Hepatocyte (in vitro differentiated cells): ENCODE measurements around the gene NBPF11. TPM values are rescaled to one million over a fixed set of nuclear protein-coding genes. Genes with fewer than 3 reads are reported as not detected.
"Not testable (repeated sequence)": the region's sequence is repeated elsewhere in the genome, so short reads cannot be mapped to it uniquely, and the experiment has no call there.

Experiments
- DNase-seq: peaks from one replicate; pipeline ENCODE4 v3.0.0-alpha.2; 2016; ENCODE audit warnings: low spot score
- H2AFZ ChIP-seq: fragments of 200-600 bp; sonication (generic); 2 replicates; pipeline ENCODE4 v1.6.0; 2016; ENCODE audit warnings: antibody characterized with exemption, mild to moderate bottlenecking
- H3K27ac ChIP-seq: fragments of 200-600 bp; sonication (generic); 2 replicates; pipeline ENCODE4 v1.5.1; 2016; ENCODE audit warnings: mild to moderate bottlenecking
- H3K27me3 ChIP-seq: fragments of 200-600 bp; sonication (generic); 2 replicates; pipeline ENCODE4 v1.6.1; 2016
- H3K36me3 ChIP-seq: fragments of 200-600 bp; sonication (generic); replicated peaks from 2 replicates; pipeline ENCODE4 v1.5.1; 2016; ENCODE audit warnings: low read depth; ENCODE audit not compliant: insufficient read depth
- H3K4me1 ChIP-seq: fragments of 200-600 bp; sonication (generic); 2 replicates; pipeline ENCODE4 v1.5.1; 2016; ENCODE audit warnings: mild to moderate bottlenecking, moderate library complexity; ENCODE audit not compliant: insufficient read depth
- H3K4me2 ChIP-seq: fragments of 200-600 bp; sonication (generic); 2 replicates; pipeline ENCODE4 v1.6.0; 2016
- H3K4me3 ChIP-seq: fragments of 200-600 bp; sonication (generic); 2 replicates; pipeline ENCODE4 v1.5.1; 2016; ENCODE audit warnings: mild to moderate bottlenecking
- H3K79me2 ChIP-seq: fragments of 200-600 bp; sonication (generic); 2 replicates; pipeline ENCODE4 v1.6.0; 2017; ENCODE audit warnings: mild to moderate bottlenecking
- H3K9me2 ChIP-seq: fragments of 200-600 bp; sonication (generic); replicated peaks from 2 replicates; pipeline ENCODE4 v1.6.0; 2017; ENCODE audit warnings: mild to moderate bottlenecking; ENCODE audit not compliant: insufficient read depth
- H3K9me3 ChIP-seq: fragments of 200-600 bp; sonication (generic); 2 replicates; pipeline ENCODE4 v1.5.1; 2016; ENCODE audit warnings: low read depth, mild to moderate bottlenecking
- H4K20me1 ChIP-seq: fragments of 200-600 bp; sonication (generic); 2 replicates; pipeline ENCODE4 v1.6.0; 2016; ENCODE audit warnings: mild to moderate bottlenecking; ENCODE audit not compliant: insufficient read depth, poor library complexity, severe bottlenecking
- WGBS: methylation state at CpG from one replicate; pipeline ENCODE4 v1.1.6; 2016; ENCODE audit warnings: low lambda C conversion rate; ENCODE audit errors: missing lambda C conversion rate; 5-methylcytosine and 5-hydroxymethylcytosine counted together
- polyA plus RNA-seq: library from polyadenylated mRNA; unstranded; fragments of >200 nt; fragmentation: Nextera tagmentation; extraction: Ambion mirVana; gene quantifications from 2 replicates; pipeline ENCODE4 v1.2.1, GENCODE V29; 2016
- total RNA-seq: library from RNA; depleted of rRNA; stranded (reverse); fragments of >200 nt; gene quantifications from 2 replicates; pipeline ENCODE4 v1.2.3, GENCODE V29; 2014

NBPF11 gene
- total RNA-seq (9.9 and 10.0 TPM in 2 replicates), polyA plus RNA-seq (6.4 and 9.2 TPM in 2 replicates)

DNA sequence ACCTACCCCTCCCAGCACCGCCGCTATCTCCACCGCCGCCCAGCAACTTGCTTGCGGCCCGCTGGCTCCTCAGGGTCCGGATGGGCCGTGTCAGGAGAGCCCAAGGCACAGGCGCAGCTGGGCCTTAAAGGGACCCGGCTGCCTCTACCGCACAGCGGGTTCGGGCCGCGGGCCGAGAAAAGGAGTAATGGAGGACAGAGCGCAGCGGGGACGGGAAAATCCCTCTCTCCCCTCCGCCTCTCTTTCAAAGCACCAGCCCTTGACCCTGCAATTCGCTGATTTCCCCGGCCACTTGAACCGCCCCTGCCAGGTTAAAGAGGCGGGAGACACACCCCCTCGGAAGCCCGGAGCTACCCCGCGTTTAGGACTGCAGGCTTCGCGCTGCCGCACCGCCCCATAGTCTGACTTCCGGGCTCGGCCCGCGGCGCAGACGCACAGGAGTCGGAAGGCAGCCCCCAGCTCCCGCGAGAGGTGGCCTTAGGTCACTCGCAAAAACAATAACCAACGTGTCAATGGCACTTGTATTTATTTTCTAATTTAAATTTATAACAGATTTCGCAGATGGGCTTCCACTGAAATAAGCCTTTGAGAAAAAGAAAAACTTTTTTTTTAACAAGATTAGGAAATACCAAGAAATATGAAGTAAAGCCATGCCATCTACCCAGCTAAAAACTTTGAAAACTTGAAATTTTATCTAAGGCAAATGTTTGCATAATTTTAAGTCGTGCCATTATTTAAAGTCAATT is at the start of gene NBPF11:
Gene NBPF11, minus strand, starts transcription at position 371 of the 746 bp plus-strand sequence. CDS start 25,278 bp downstream, outside the sequence.
- under 1% methylated on average over 44 of the region's 45 CpGs for WGBS
- H3K79me2 ChIP-seq = peaks cover 20% of the 10 kb centered on the region
- not testable (repeated sequence) for H4K20me1 ChIP-seq, H3K36me3 ChIP-seq, H3K9me3 ChIP-seq, H3K27me3 ChIP-seq, H3K9me2 ChIP-seq, H3K4me1 ChIP-seq
- peak within 1 kb of the TSS; percentile 27 for H2AFZ ChIP-seq
- H3K4me3 ChIP-seq = peak within 1 kb of the TSS; percentile 85
- peak within 1 kb of the TSS; percentile 92 for H3K4me2 ChIP-seq
- peak within 1 kb of the TSS; percentile 77 for H3K27ac ChIP-seq
- DNase-seq = peak; percentile 90

DNA sequence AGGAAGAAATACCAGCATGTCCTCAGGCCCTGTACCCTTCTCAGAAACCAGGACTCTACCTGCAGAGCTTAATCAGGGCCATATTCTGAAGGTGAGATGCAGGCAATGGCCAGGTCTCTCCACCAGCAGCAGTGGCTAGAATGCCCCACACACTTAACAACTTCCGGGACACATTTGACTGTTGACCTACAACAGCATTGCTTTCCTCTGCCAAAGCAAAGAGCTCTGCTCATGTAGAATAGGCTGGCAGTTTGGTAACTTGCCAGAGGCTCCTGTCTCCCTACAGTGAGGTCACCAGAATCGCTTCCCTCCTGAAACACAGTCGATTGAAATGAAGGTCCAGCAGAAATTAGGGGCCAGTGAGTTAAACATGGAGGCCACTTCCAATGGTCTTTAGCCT is 45.3 kb upstream of the NBPF11 start:
- not testable (repeated sequence) for DNase-seq, H3K4me1 ChIP-seq, H3K36me3 ChIP-seq, H3K27ac ChIP-seq, H3K9me2 ChIP-seq, H3K27me3 ChIP-seq, H3K4me3 ChIP-seq, H3K79me2 ChIP-seq, H3K4me2 ChIP-seq, H2AFZ ChIP-seq, H3K9me3 ChIP-seq, H4K20me1 ChIP-seq
- WGBS = no CpG with 5 or more reads among the region's 3 CpGs

- not testable (repeated sequence) for H3K4me3 ChIP-seq, DNase-seq, H3K79me2 ChIP-seq, H3K4me1 ChIP-seq, H3K27me3 ChIP-seq, H2AFZ ChIP-seq, H3K27ac ChIP-seq, H3K4me2 ChIP-seq, H3K9me3 ChIP-seq, H3K36me3 ChIP-seq, H4K20me1 ChIP-seq, H3K9me2 ChIP-seq
- no CpG with 5 or more reads among the region's 1 CpG for WGBS
Observed at GRCh38 chr1:148196949-148197348, 44.9 kb upstream of the NBPF11 start.

GRCh38 chr1:148195115-148195514 is 43.0 kb upstream of the NBPF11 start:
- not testable (repeated sequence) for H4K20me1 ChIP-seq, H2AFZ ChIP-seq, H3K27ac ChIP-seq, DNase-seq, H3K79me2 ChIP-seq, H3K9me3 ChIP-seq, H3K9me2 ChIP-seq, H3K4me3 ChIP-seq, H3K4me1 ChIP-seq, H3K36me3 ChIP-seq, H3K27me3 ChIP-seq, H3K4me2 ChIP-seq
- WGBS = 96% methylated on average over 1 of the region's 2 CpGs

DNA sequence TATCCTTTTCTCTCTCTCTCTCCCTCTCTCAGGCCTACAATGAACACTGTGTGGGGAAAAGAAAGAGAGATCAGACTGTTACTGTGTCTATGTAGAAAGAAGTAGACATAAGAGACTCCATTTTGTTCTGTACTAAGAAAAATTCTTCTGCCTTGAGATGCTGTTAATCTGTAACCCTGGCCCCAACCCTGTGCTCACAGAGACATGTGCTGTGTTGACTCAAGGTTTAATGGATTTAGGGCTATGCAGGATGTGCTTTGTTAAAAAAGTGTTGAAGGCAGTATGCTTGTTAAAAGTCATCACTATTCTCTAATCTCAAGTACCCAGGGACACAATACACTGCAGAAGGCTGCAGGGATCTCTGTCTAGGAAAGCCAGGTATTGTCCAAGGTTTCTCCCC is 36.7 kb upstream of the NBPF11 start:
- Histone ChIP-seq H3K4me2 (peak overlapping the region; percentile 21), H3K27ac (peak overlapping the region; percentile 30)
- H3K79me2 ChIP-seq, DNase-seq, H3K4me3 ChIP-seq, H4K20me1 ChIP-seq, H3K36me3 ChIP-seq, H3K27me3 ChIP-seq, H3K9me2 ChIP-seq, H2AFZ ChIP-seq, H3K4me1 ChIP-seq, H3K9me3 ChIP-seq: not testable (repeated sequence)

DNA sequence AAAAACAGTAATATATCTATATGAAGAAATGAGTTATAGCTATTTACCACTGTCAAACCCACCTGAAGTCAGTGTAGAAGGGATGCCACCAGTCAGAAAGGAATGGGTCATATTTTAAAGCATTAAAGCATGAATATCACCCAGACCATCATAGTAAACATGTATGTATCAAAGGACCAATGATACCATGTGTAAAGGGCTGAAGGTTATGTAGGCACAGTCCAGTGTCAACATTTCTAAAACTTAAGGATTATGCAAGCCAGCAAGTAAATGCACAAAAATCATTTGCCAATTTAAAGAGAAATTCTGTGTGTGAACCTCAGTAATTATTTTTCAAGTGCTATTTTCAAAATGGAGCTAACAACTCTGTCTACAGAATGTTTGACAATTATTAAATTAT is 26.6 kb upstream of the NBPF11 start:
- not testable (repeated sequence) for H4K20me1 ChIP-seq, H2AFZ ChIP-seq, H3K27me3 ChIP-seq, H3K79me2 ChIP-seq, H3K27ac ChIP-seq, H3K4me1 ChIP-seq, H3K9me2 ChIP-seq, H3K9me3 ChIP-seq, H3K36me3 ChIP-seq, DNase-seq, H3K4me2 ChIP-seq, H3K4me3 ChIP-seq

DNA sequence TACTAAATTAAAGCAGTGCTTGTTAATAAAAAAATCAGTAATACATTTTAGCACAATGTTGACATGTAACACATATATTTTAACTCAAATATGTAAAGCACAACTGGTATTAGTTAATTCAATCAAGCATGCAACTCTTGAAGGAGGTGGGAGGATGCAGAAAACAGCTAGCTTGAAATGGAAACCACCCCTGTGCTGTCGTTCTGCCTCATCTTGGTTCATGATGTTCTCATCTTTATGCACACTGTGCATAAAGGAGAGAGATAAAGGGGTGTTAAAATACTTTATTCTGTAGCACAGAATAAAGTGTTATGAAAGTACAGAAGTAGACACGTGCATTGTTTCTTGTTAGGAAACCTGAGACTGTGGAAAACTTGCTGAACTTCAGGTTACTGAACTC is 23.3 kb upstream of the NBPF11 start:
- H3K9me2 ChIP-seq, H3K4me2 ChIP-seq, H3K4me1 ChIP-seq, H4K20me1 ChIP-seq, DNase-seq, H2AFZ ChIP-seq, H3K9me3 ChIP-seq, H3K27ac ChIP-seq, H3K36me3 ChIP-seq, H3K27me3 ChIP-seq, H3K79me2 ChIP-seq, H3K4me3 ChIP-seq: not testable (repeated sequence)
- WGBS = 74% methylated on average over 2 of the region's 2 CpGs

- not testable (repeated sequence) for H3K79me2 ChIP-seq, H3K9me3 ChIP-seq, H3K4me2 ChIP-seq, H3K9me2 ChIP-seq, H3K4me3 ChIP-seq, H3K27ac ChIP-seq, H3K4me1 ChIP-seq, DNase-seq, H3K36me3 ChIP-seq, H2AFZ ChIP-seq, H3K27me3 ChIP-seq, H4K20me1 ChIP-seq
Observed at GRCh38 chr1:148171995-148172394, 19.9 kb upstream of the NBPF11 start.
